ENCODE results near the gene TGFBR2.

Gene TGFBR2

GRCh38 chr3:30692498-30693130 lies 86.2 kb downstream of the TGFBR2 start:
- no peak for DNase-seq (ENCODE audit: low read depth in 2 of 2)

GRCh38 chr3:30693470-30694120 lies 87.2 kb downstream of the TGFBR2 start:
- DNase-seq (ENCODE audit: low read depth in 2 of 2), result peak; percentile 49 to 51

- DNase-seq (ENCODE audit: low read depth in 2 of 2), result no peak
These were observed 87.7 kb downstream of the TGFBR2 start for GRCh38 chr3:30694148-30694547.

- no peak for DNase-seq (ENCODE audit: low read depth in 2 of 2)
These were observed 88.3 kb downstream of the TGFBR2 start for GRCh38 chr3:30694668-30695067.

- DNase-seq (ENCODE audit: low read depth in 2 of 2), result no peak
These were observed 89.1 kb downstream of the TGFBR2 start for GRCh38 chr3:30695302-30696061.

GRCh38 chr3:30696403-30696819 lies 90.0 kb downstream of the TGFBR2 start:
- DNase-seq (ENCODE audit: low read depth in 2 of 2), result no peak

- no peak for DNase-seq (ENCODE audit: low read depth in 2 of 2)
These were observed 90.5 kb downstream of the TGFBR2 start for GRCh38 chr3:30696896-30697295.

GRCh38 chr3:30698549-30698948 lies 92.1 kb downstream of the TGFBR2 start:
- no peak for DNase-seq (ENCODE audit: low read depth in 2 of 2)

GRCh38 chr3:30699927-30700326 lies 93.5 kb downstream of the TGFBR2 start:
- DNase-seq (ENCODE audit: low read depth in 2 of 2), result no peak

GRCh38 chr3:30700702-30701321 lies 94.4 kb downstream of the TGFBR2 start:
- DNase-seq (ENCODE audit: low read depth in 2 of 2), result no peak

GRCh38 chr3:30702038-30702827 lies 95.8 kb downstream of the TGFBR2 start:
- DNase-seq (ENCODE audit: low read depth in 2 of 2), result no peak

- no peak for DNase-seq (ENCODE audit: low read depth in 2 of 2)
These were observed 96.5 kb downstream of the TGFBR2 start for GRCh38 chr3:30702828-30703397.

GRCh38 chr3:30704931-30705890 lies 98.8 kb downstream of the TGFBR2 start:
- no peak for DNase-seq (ENCODE audit: low read depth in 2 of 2)

GRCh38 chr3:30707825-30708224 lies 101.4 kb downstream of the TGFBR2 start:
- DNase-seq (ENCODE audit: low read depth in 2 of 2), result no peak

GRCh38 chr3:30708472-30708871 lies 102.1 kb downstream of the TGFBR2 start:
- DNase-seq (ENCODE audit: low read depth in 2 of 2), result no peak

GRCh38 chr3:30710017-30710416 lies 103.6 kb downstream of the TGFBR2 start:
- DNase-seq (ENCODE audit: low read depth in 2 of 2), result no peak

GRCh38 chr3:30711151-30711550 lies 104.8 kb downstream of the TGFBR2 start:
- no peak for DNase-seq (ENCODE audit: low read depth in 2 of 2)

GRCh38 chr3:30711867-30712266 lies 105.5 kb downstream of the TGFBR2 start:
- DNase-seq (ENCODE audit: low read depth in 2 of 2), result no peak

GRCh38 chr3:30712991-30713390 lies 106.6 kb downstream of the TGFBR2 start:
- DNase-seq (ENCODE audit: low read depth in 2 of 2), result no peak

GRCh38 chr3:30713885-30714503 lies 107.6 kb downstream of the TGFBR2 start:
- no peak for DNase-seq (ENCODE audit: low read depth in 2 of 2)

Measured in fibroblast of skin of left quadriceps (primary cell).